Esophagus squamous epithelium (tissue), 5 donors: ENCODE results near the gene GLB1L. TPM values are rescaled to one million over a fixed set of nuclear protein-coding genes. Genes with fewer than 3 reads are reported as not detected.
A peak's percentile ranks its signal among the peaks of the same experiment; 100 is the strongest.
"Not testable (repeated sequence)": the region's sequence is repeated elsewhere in the genome, so short reads cannot be mapped to it uniquely, and the experiment has no call there.

Source experiments
- DNase-seq: peaks from one replicate; lab custom pipeline; 2025; lab: John Stamatoyannopoulos, UW
- H3K27ac ChIP-seq, 4 donors: fragments of 200-600 bp; sonication (generic); one replicate each; pipeline ENCODE4 v1.5.1; 2016 to 2019; ENCODE audit warnings: mild to moderate bottlenecking in 1 of 4
- H3K27me3 ChIP-seq, 4 donors: fragments of 200-600 bp; sonication (generic); 1 replicate in 3 of 4; 2 replicates in 1 of 4; pipeline versions ENCODE4 v1.5.1 to v1.6.0; 2017 to 2021; ENCODE audit warnings: antibody characterized with exemption in 1 of 4
- H3K36me3 ChIP-seq, 3 donors: fragments of 200-600 bp; sonication (generic); one replicate each; pipeline ENCODE4 v1.5.1; 2016 to 2019
- H3K4me1 ChIP-seq, 3 donors: fragments of 200-600 bp; sonication (generic); one replicate each; pipeline ENCODE4 v1.5.1; 2017 to 2019
- H3K4me3 ChIP-seq, 4 donors: fragments of 200-600 bp; sonication (generic); 1 replicate in 3 of 4; 2 replicates in 1 of 4; pipeline ENCODE4 v1.5.1; 2016 to 2019; ENCODE audit warnings: mild to moderate bottlenecking in 2 of 4, moderate library complexity in 1 of 4
- H3K9me3 ChIP-seq, 3 donors: fragments of 200-600 bp; sonication (generic); one replicate each; pipeline ENCODE4 v1.5.1; 2016 to 2019
- POLR2A ChIP-seq, 4 donors: fragments of 450-650 bp; IDR thresholded peaks; one replicate each; pipeline ENCODE4 v1.6.1; 2017; ENCODE audit warnings: antibody characterized with exemption in 4 of 4, mild to moderate bottlenecking in 4 of 4, moderate library complexity in 3 of 4
- WGBS, 2 donors: methylation state at CpG; one replicate each; pipeline ENCODE4 v1.1.5; 2018; 5-methylcytosine and 5-hydroxymethylcytosine counted together
- intact Hi-C: fragments of 100-400 bp; cut with DNase I; formaldehyde crosslinking; loops from one replicate; pipeline ENCODE4 v1.15.0; 2022
- total RNA-seq, 4 donors: library from RNA; depleted of rRNA; stranded (reverse); fragments of >200 nt; gene quantifications; one replicate each; pipeline ENCODE4 v1.1.0, GENCODE V29; 2016
- TF ChIP-seq, protein P1 (sequence below), 6 experiments: fragments of 450-650 bp in 4 of 6; fragments of 200-600 bp in 2 of 6; sonication (generic) in 2 of 6; IDR thresholded peaks; one replicate each; pipeline ENCODE4 v1.5.1; 2016 to 2019; ENCODE audit warnings: antibody characterized with exemption in 6 of 6, mild to moderate bottlenecking in 4 of 6, moderate library complexity in 4 of 6
- donor health status: DM: yes; HTN: yes; CAD: no.

The GLB1L gene
- total RNA-seq, 4 donors from 2014 or later, result 1.2 to 2.3 (median 1.7) TPM

DNA sequence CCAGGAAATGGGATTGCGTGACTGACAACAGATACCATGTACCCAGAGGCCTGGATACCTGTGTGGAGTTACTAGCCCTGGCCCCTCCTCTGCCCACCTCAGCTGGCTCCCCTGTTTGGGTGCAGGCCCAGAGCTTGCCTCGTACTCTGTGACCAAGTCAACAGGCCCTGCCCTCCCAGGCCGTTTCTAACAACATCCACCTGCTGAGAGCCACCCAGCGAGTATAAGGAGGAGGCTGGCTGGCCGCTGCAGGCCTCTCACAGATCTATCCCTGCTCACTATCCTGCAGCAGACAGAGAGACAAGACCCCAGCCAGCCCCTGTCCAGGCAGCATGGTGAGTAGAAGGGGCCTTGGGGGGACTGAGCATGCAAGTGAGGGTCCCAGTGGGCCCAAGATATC, 21.0 kb upstream of the GLB1L start:
- no peak for DNase-seq
- 89% methylated on average over 3 of the region's 5 CpGs; no CpG with 5 or more reads in 1 of the 2 donors for WGBS, 2 donors
- TF ChIP-seq POLR2A (IDR thresholded peaks at IDR 0.05), result no peak
- TF ChIP-seq, protein P1, sequence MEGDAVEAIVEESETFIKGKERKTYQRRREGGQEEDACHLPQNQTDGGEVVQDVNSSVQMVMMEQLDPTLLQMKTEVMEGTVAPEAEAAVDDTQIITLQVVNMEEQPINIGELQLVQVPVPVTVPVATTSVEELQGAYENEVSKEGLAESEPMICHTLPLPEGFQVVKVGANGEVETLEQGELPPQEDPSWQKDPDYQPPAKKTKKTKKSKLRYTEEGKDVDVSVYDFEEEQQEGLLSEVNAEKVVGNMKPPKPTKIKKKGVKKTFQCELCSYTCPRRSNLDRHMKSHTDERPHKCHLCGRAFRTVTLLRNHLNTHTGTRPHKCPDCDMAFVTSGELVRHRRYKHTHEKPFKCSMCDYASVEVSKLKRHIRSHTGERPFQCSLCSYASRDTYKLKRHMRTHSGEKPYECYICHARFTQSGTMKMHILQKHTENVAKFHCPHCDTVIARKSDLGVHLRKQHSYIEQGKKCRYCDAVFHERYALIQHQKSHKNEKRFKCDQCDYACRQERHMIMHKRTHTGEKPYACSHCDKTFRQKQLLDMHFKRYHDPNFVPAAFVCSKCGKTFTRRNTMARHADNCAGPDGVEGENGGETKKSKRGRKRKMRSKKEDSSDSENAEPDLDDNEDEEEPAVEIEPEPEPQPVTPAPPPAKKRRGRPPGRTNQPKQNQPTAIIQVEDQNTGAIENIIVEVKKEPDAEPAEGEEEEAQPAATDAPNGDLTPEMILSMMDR (IDR thresholded peaks at IDR 0.05), result no peak
- H3K4me3 ChIP-seq, result no peak overlapping the region
- no peaks in the 10 kb centered on the region for H3K9me3 ChIP-seq
- no peak overlapping the region for H3K27ac ChIP-seq
- peaks cover 0 to 7% (median 0%) of the 10 kb centered on the region in 3 donors for H3K4me1 ChIP-seq
- no peaks in the 10 kb centered on the region for H3K36me3 ChIP-seq
- intact Hi-C loops, result no loop called here
- peaks cover 0 to 7% (median 0%) of the 10 kb centered on the region in 4 donors for H3K27me3 ChIP-seq

DNA sequence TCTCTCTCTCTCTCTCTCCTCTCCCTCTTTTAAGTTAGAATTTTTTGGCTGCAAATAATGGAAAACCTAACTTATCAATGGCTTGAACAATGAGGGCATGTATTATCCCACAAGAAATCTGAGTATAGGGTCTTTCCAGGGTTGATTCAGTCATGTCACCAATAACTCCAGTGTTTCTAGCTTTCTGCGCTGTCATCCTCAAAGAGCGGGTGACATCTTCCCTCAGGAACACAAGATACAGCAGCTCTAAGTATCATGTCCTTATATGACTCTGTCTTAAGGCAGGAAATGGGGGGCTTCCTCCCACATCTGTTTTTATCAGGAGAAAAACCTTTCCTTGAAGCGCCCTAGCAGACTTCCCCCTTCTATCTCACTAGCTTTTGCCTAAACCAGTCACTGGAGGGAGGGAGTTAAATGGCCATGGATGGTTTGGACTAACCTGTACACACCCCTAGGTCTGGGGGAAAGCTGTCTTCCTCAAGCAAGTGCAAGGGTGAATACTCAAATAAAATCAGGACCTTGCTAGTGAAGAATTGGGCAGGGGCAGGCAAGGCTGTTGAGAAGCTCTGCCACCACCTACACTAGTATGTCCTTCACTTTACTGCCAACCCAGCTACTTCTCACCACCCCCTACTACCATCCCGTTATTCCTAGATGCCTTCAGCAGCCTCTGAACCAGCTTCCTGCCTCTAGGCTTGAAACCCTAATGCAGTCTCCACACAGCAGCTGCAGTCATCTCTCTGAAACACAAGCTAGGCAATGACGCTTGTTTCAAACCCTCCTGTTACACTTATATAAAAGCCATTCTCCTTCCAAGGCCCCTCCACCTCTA, 16.0 kb upstream of the GLB1L start:
- H3K36me3 ChIP-seq, result no peaks in the 10 kb centered on the region
- no peak for TF ChIP-seq POLR2A (IDR thresholded peaks at IDR 0.05)
- TF ChIP-seq, protein P1 (IDR thresholded peaks at IDR 0.05), result no peak
- no peaks in the 10 kb centered on the region for H3K9me3 ChIP-seq
- H3K27me3 ChIP-seq, result peaks cover 0 to 22% (median 0%) of the 10 kb centered on the region in 4 donors
- no peaks in the 10 kb centered on the region for H3K4me1 ChIP-seq
- intact Hi-C loops, result no loop called here
- no peak overlapping the region for H3K27ac ChIP-seq
- no peak for DNase-seq
- H3K4me3 ChIP-seq, result no peak overlapping the region
- WGBS, 2 donors, result 63 to 71% methylated on average over 5 of the region's 5 CpGs

DNA sequence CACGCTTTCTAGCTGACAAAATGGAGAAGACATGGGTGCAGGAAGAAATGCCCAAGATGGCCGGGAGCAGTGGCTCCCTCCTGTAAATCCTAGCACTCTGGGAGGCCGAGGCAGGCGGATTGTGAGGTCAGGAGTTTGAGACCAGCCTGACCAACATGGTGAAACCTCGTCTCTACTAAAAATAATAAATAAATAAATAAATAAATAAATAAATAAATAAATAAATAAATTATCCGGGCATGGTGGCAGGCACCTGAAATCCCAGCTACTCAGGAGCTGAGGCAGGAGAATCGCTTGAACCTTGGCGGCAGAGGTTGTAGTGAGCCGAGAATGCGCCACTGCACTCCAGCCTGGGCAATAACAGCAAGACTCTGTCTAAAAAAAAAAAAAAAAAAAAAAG, 13.7 kb upstream of the GLB1L start:
- DNase-seq, result not testable (repeated sequence)

DNA sequence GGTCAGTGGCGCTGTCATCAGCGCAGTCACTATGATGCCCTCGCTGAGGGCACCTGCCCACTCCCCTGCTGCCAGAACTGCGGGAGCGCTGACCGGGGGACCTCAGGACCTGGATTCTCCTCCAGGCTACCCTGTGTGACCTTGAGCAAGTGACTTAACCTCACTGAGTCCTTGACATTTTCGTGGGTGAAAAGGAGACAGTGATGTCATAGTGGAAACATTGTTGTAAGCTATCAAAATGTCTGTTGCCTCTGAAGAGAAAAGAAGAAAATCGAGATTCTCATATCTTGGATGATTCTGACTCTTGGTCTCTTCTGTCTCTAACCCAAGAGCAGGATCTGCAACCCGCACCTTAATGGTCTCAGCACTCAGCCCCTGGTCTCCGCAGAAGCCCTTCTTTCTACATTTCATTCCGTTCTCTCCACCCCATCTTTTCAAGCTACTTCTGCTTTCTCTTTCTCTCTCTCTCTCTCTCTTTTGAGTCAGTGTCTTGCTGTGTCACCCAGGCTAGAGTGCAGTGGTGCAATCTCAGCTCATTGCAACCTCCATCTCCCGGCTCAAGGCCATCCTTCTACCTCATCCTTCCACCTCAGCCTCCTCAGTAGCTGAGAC, 9.5 kb upstream of the GLB1L start:
- 30 to 41% methylated on average over 6 to 8 of the region's 12 CpGs for WGBS, 2 donors
- TF ChIP-seq, protein P1 (IDR thresholded peaks at IDR 0.05), result no peak
- TF ChIP-seq POLR2A (IDR thresholded peaks at IDR 0.05), result no peak
- H3K9me3 ChIP-seq, result no peaks in the 10 kb centered on the region
- H3K27me3 ChIP-seq, result peaks cover 0 to 7% (median 0%) of the 10 kb centered on the region in 4 donors
- intact Hi-C loops, result no loop called here
- DNase-seq, result no peak
- H3K4me1 ChIP-seq, result peaks cover 34 to 62% (median 42%) of the 10 kb centered on the region in 3 donors
- peak overlapping the region; percentile 93 to 96 (median 95) for H3K27ac ChIP-seq
- peak overlapping the region; percentile 65 to 83 (median 74) for H3K4me3 ChIP-seq
- peaks cover 6 to 18% (median 8%) of the 10 kb centered on the region in 3 donors for H3K36me3 ChIP-seq

More for the DNA sequence above, 13.7 kb upstream of the GLB1L start:
- 82 to 87% methylated on average over 10 of the region's 10 CpGs for WGBS, 2 donors
- H3K4me3 ChIP-seq, H3K9me3 ChIP-seq, H3K36me3 ChIP-seq, intact Hi-C loops, H3K27ac ChIP-seq: not testable (repeated sequence)
- Histone ChIP-seq H3K27me3 (peaks cover 0 to 22% (median 0%) of the 10 kb centered on the region in 4 donors), H3K4me1 (peaks cover 8 to 20% (median 13%) of the 10 kb centered on the region in 3 donors)

DNA sequence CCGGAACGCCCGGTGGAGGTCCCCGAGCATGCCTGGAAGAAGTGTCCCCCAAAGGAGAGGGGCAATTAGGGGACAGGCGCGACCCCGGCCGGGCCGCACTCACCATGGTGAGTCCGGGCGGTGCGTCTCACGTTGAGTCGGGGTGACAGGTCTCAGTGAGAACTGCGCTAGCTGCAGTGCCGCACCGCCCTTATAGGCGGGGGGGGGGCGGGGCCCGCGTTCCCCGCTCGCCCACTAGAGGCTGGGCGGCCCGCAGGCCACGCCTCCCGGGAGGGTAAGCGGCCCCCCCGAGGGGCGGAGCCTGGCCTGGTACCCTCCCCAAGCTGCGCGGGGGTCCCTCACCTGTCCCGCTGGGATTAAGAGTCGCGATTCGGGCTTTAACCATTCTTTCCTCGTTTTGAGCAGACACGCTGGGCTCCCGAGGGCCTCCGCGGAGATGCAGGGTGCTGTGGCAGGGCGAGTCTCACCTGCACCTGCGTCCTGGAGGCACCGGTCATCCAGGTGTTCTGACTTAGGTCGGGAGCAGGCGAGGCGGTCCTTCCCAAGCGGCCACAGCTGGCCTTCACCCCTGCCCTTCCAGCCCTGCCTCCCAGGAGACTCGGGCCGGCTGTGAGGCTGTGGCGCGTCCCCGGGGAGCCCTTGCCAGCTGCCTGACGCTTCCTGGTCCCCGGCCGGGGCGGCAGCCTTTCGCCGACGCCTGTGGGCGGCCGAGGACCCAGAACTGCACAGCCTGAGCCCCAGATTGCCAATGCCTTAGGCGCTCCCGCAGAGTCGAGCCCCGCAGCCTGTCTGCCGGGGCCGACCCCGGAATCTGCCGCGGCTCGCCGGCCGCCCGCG, 8.7 kb upstream of the GLB1L start, which contains the start of gene TUBA4A:
TUBA4A (minus strand) TSS at position 166 of the 837 bp plus-strand sequence; CDS start at position 106, 60 bp downstream.
- H3K4me3 ChIP-seq, result peak within 1 kb of the TSS; percentile 65 to 83 (median 74)
- no peaks in the 10 kb centered on the region for H3K9me3 ChIP-seq
- peaks cover 0 to 7% (median 0%) of the 10 kb centered on the region in 4 donors for H3K27me3 ChIP-seq
- peak; percentile 48 for DNase-seq
- H3K27ac ChIP-seq, result peak within 1 kb of the TSS; percentile 93 to 96 (median 95)
- intact Hi-C loops, result no loop called here
- H3K36me3 ChIP-seq, result peaks cover 6 to 18% (median 8%) of the 10 kb centered on the region in 3 donors
- TF ChIP-seq, protein P1 (IDR thresholded peaks at IDR 0.05), result peak in 4 of 6 experiments; percentile 17 to 43 (median 28)
- TF ChIP-seq POLR2A (IDR thresholded peaks at IDR 0.05), result peak in 3 of 4 donors; percentile 78 to 99 (median 98)
- H3K4me1 ChIP-seq, result peaks cover 41 to 70% (median 50%) of the 10 kb centered on the region in 3 donors
- WGBS, 2 donors, result 0% methylated on average over 3 to 4 of the region's 76 CpGs
